HUES64 (cell line): ENCODE data around the gene PDE4D.
"Not testable (repeated sequence)": the region's sequence is repeated elsewhere in the genome, so short reads cannot be mapped to it uniquely, and the experiment has no call there.

ENCODE experiments used
- H3K27ac ChIP-seq: 2 replicates; pipeline ENCODE4 v1.7.0; 2013; ENCODE audit warnings: low read depth, low read length, inconsistent platforms
- H3K27me3 ChIP-seq: 2 replicates; pipeline ENCODE4 v1.6.1; 2013; ENCODE audit warnings: mild to moderate bottlenecking, low read length; ENCODE audit not compliant: insufficient read depth
- H3K36me3 ChIP-seq: 2 replicates; pipeline ENCODE4 v1.6.1; 2013; ENCODE audit warnings: mild to moderate bottlenecking, low read length; ENCODE audit not compliant: insufficient read depth
- H3K4me1 ChIP-seq: 2 replicates; pipeline ENCODE4 v1.6.1; 2013; ENCODE audit warnings: mild to moderate bottlenecking, low read length, moderate library complexity; ENCODE audit not compliant: insufficient read depth
- H3K4me3 ChIP-seq: 2 replicates; pipeline ENCODE4 v1.5.1; 2013; ENCODE audit warnings: mild to moderate bottlenecking, low read length, moderate library complexity
- H3K9ac ChIP-seq: 2 replicates; pipeline ENCODE4 v1.6.1; 2013; ENCODE audit warnings: mild to moderate bottlenecking, low read depth, low read length
- H3K9me3 ChIP-seq: 2 replicates; pipeline ENCODE4 v1.6.1; 2013; ENCODE audit warnings: low read depth, low read length; ENCODE audit not compliant: insufficient read depth
- WGBS: fragments of 150-250, 120-280 bp; methylation state at CpG from one replicate; pipeline ENCODE4 v1.1.7; 2013; ENCODE audit warnings: missing lambda C conversion rate; 5-methylcytosine and 5-hydroxymethylcytosine counted together

The PDE4D gene

GRCh38 chr5:59062986-59063683 is 830.4 kb downstream of the PDE4D start:
- H3K9me3 ChIP-seq: no peaks in the 10 kb centered on the region
- no peak overlapping the region for H3K9ac ChIP-seq
- H3K4me1 ChIP-seq: peaks cover 3% of the 10 kb centered on the region; the same call in 1 of the 2 replicates
- 92% methylated on average over 3 of the region's 3 CpGs for WGBS
- H3K36me3 ChIP-seq: no peaks in the 10 kb centered on the region
- no peak overlapping the region for H3K27ac ChIP-seq
- no peak overlapping the region for H3K4me3 ChIP-seq
- no peaks in the 10 kb centered on the region for H3K27me3 ChIP-seq

GRCh38 chr5:59061377-59061776 is 832.1 kb downstream of the PDE4D start:
- Histone ChIP-seq H3K9me3 (no peaks in the 10 kb centered on the region), H3K36me3 (no peaks in the 10 kb centered on the region), H3K4me3 (no peak overlapping the region), H3K27me3 (no peaks in the 10 kb centered on the region), H3K27ac (no peak overlapping the region), H3K4me1 (peaks cover 3% of the 10 kb centered on the region; the same call in 1 of the 2 replicates), H3K9ac (no peak overlapping the region)
- 93% methylated on average over 4 of the region's 5 CpGs for WGBS

DNA sequence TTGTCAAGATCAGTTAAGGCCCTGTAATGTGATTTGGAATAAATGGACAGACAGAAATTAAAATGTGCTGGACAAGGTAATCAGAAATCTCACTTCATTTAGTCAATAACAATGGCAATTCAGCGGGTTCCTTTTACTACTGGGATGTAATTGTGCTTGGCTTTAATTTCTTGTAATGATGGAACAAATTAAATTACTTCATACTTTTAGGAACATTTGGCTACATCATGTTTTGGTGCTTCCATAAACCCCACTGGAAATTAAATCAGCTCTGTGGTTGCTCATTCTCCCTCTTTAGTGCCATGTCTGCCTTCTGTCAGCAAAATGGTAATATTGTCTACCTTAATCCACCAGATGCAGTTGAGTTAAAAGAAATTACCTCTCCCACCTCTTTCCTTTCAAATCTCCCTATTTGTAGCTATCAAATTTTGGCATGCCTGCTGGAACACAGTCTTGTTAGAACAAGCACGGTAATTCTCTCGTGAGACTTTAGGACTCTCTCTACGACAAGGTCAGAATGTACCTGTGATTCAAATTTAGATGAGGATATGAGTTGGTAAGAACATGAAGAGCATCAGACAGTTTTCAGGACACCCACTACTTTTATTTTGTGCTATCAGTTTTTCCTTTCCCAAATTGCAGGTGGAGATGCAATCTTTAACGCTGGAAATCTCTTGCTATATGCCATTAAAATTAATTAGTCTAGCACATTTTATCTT is 834.4 kb downstream of the PDE4D start:
- no peaks in the 10 kb centered on the region for H3K27me3 ChIP-seq
- H3K27ac ChIP-seq: no peak overlapping the region
- WGBS: 78% methylated on average over 4 of the region's 5 CpGs
- H3K9me3 ChIP-seq: no peaks in the 10 kb centered on the region
- no peaks in the 10 kb centered on the region for H3K36me3 ChIP-seq
- H3K9ac ChIP-seq: no peak overlapping the region
- peaks cover 3% of the 10 kb centered on the region; the same call in 1 of the 2 replicates for H3K4me1 ChIP-seq
- H3K4me3 ChIP-seq: no peak overlapping the region

- H3K9me3 ChIP-seq: no peaks in the 10 kb centered on the region
- WGBS: 90% methylated on average over 1 of the region's 1 CpG
- no peaks in the 10 kb centered on the region for H3K27me3 ChIP-seq
- no peak overlapping the region for H3K4me3 ChIP-seq
- no peaks in the 10 kb centered on the region for H3K36me3 ChIP-seq
- peaks cover 2% of the 10 kb centered on the region; the same call in 1 of the 2 replicates for H3K4me1 ChIP-seq
- no peak overlapping the region for H3K9ac ChIP-seq
- H3K27ac ChIP-seq: no peak overlapping the region
Observed at GRCh38 chr5:59058237-59058636, 835.3 kb downstream of the PDE4D start.

DNA sequence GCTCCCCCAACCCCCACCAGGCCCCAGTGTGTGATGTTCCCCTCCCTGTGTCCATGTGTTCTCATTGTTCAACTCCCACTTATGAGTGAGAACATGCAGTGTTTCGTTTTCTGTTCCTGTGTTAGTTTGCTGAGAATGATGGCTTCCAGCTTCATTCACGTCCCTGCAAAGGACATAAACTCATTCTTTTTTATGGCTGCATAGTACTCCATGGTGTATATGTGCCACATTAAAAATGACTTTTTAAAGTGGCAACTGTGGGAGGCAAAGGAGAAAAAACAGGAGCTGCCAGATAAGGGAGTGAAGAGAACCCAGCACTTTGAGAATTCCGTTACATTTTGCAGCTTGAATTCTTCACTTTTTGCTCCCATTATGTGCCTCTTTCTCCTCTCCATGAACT is 836.9 kb downstream of the PDE4D start:
- WGBS: 93% methylated on average over 3 of the region's 3 CpGs
- not testable (repeated sequence) for H3K36me3 ChIP-seq, H3K9ac ChIP-seq, H3K27me3 ChIP-seq, H3K4me1 ChIP-seq, H3K4me3 ChIP-seq, H3K27ac ChIP-seq, H3K9me3 ChIP-seq

- Histone ChIP-seq H3K4me3 (no peak overlapping the region), H3K9ac (no peak overlapping the region), H3K9me3 (no peaks in the 10 kb centered on the region), H3K36me3 (no peaks in the 10 kb centered on the region), H3K27me3 (no peaks in the 10 kb centered on the region), H3K4me1 (no peaks in the 10 kb centered on the region), H3K27ac (no peak overlapping the region)
- 88% methylated on average over 9 of the region's 9 CpGs for whole genome bisulfite sequencing
Observed at GRCh38 chr5:59055745-59056448, 837.6 kb downstream of the PDE4D start.

GRCh38 chr5:59054963-59055528 is 838.5 kb downstream of the PDE4D start:
- Histone ChIP-seq H3K4me3 (no peak overlapping the region), H3K9ac (no peak overlapping the region), H3K36me3 (no peaks in the 10 kb centered on the region), H3K4me1 (no peaks in the 10 kb centered on the region), H3K27me3 (no peaks in the 10 kb centered on the region), H3K9me3 (no peaks in the 10 kb centered on the region), H3K27ac (no peak overlapping the region)
- WGBS: 93% methylated on average over 3 of the region's 3 CpGs

DNA sequence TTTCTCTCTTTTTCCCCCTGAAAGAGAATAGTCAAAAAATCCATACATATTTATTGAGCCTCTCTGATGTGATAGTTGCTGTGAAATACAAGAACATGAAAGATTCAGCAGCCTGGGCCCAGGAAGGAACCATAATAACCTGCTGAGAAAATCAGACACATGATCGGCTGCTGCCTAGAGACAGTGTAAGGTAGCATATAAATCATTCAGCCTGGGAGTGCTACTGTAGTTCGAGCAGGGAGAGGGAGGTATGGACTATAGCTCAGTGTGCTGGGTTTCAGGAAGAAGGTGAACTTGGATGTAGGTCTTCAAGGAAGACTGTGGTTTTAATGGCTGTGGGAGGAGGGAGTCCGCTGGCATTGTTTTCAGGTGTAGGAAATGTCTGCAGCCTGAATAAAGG is 841.6 kb downstream of the PDE4D start:
- H3K9me3 ChIP-seq: no peaks in the 10 kb centered on the region
- H3K27ac ChIP-seq: no peak overlapping the region
- no peaks in the 10 kb centered on the region for H3K4me1 ChIP-seq
- no peaks in the 10 kb centered on the region for H3K27me3 ChIP-seq
- no peaks in the 10 kb centered on the region for H3K36me3 ChIP-seq
- 87% methylated on average over 3 of the region's 3 CpGs for WGBS
- H3K4me3 ChIP-seq: no peak overlapping the region
- H3K9ac ChIP-seq: no peak overlapping the region

DNA sequence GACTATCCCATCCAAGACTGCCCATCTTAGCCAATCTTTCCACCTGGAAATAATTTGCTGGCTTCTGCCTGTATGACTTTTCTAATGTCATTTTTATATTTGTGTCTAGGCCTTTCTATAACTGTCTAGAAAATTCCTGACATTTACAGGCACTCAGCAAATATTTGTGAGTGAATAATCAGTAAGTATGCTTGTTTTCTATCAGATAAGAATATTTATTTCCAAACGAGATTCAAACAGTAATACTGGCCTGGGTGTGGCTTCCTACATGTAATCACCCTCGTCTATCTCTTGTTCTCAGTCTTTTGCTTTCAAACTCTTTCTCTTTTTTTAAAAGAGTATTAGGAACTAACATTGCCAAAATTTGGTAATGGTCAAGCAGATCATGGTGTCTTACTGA is 844.4 kb downstream of the PDE4D start:
- Histone ChIP-seq H3K27me3 (no peaks in the 10 kb centered on the region), H3K36me3 (no peaks in the 10 kb centered on the region), H3K4me3 (no peak overlapping the region), H3K27ac (no peak overlapping the region), H3K4me1 (no peaks in the 10 kb centered on the region), H3K9me3 (no peaks in the 10 kb centered on the region), H3K9ac (no peak overlapping the region)
- WGBS: 94% methylated on average over 2 of the region's 2 CpGs

GRCh38 chr5:59042201-59043055 is 851.1 kb downstream of the PDE4D start:
- Histone ChIP-seq H3K27ac (no peak overlapping the region), H3K9me3 (no peaks in the 10 kb centered on the region), H3K4me3 (no peak overlapping the region), H3K36me3 (no peaks in the 10 kb centered on the region), H3K27me3 (peaks cover 41% of the 10 kb centered on the region), H3K9ac (no peak overlapping the region), H3K4me1 (peaks cover 10% of the 10 kb centered on the region)
- 81% methylated on average over 7 of the region's 7 CpGs for WGBS
